Measurements from ENCODE around the gene LCTL. TPM values are rescaled to one million over a fixed set of nuclear protein-coding genes. Genes with fewer than 3 reads are reported as not detected.

The LCTL gene
- total RNA-seq, 1 donor = 0.43 TPM

GRCh38 chr15:66608881-66609280, 43.1 kb upstream of the LCTL start:
- H3K4me3 ChIP-seq (ENCODE audit: low read depth, low read length) = no peak overlapping the region
- DNase-seq (ENCODE audit: low read depth) = no peak
- no peak for TF ChIP-seq CTCF (IDR thresholded peaks at IDR 0.05; ENCODE audit: insufficient read depth, low read depth, low read length)

- DNase-seq (ENCODE audit: low read depth) = no peak
- no peak overlapping the region for H3K4me3 ChIP-seq (ENCODE audit: low read depth, low read length)
- no peak for TF ChIP-seq CTCF (IDR thresholded peaks at IDR 0.05; ENCODE audit: insufficient read depth, low read depth, low read length)
Observed at GRCh38 chr15:66608159-66608558, 42.4 kb upstream of the LCTL start.

GRCh38 chr15:66603301-66604179, 37.7 kb upstream of the LCTL start:
- TF ChIP-seq CTCF (IDR thresholded peaks at IDR 0.05; ENCODE audit: insufficient read depth, low read depth, low read length) = peak; percentile 82
- peak; percentile 62 for DNase-seq (ENCODE audit: low read depth)
- H3K4me3 ChIP-seq (ENCODE audit: low read depth, low read length) = no peak overlapping the region

GRCh38 chr15:66601521-66601920, 35.7 kb upstream of the LCTL start:
- H3K4me3 ChIP-seq (ENCODE audit: low read depth, low read length) = no peak overlapping the region
- DNase-seq (ENCODE audit: low read depth) = no peak
- no peak for TF ChIP-seq CTCF (IDR thresholded peaks at IDR 0.05; ENCODE audit: insufficient read depth, low read depth, low read length)

GRCh38 chr15:66600240-66600627, 34.4 kb upstream of the LCTL start:
- TF ChIP-seq CTCF (IDR thresholded peaks at IDR 0.05; ENCODE audit: insufficient read depth, low read depth, low read length) = no peak
- no peak overlapping the region for H3K4me3 ChIP-seq (ENCODE audit: low read depth, low read length)
- DNase-seq (ENCODE audit: low read depth) = no peak

- H3K4me3 ChIP-seq (ENCODE audit: low read depth, low read length) = no peak overlapping the region
- no peak for TF ChIP-seq CTCF (IDR thresholded peaks at IDR 0.05; ENCODE audit: insufficient read depth, low read depth, low read length)
- DNase-seq (ENCODE audit: low read depth) = no peak
Observed at GRCh38 chr15:66599536-66600239, 33.9 kb upstream of the LCTL start.
